Inferior parietal cortex (tissue), 1 donor: ENCODE results near the gene MAML3.
A peak's percentile ranks its signal among the peaks of the same experiment; 100 is the strongest.

ENCODE experiments used
- DNase-seq: peaks from one replicate; pipeline ENCODE4 v3.0.0-alpha.2; 2016; ENCODE audit errors: extremely low spot score

The MAML3 gene

GRCh38 chr4:140099983-140100382 lies 54.0 kb downstream of the MAML3 start:
- no peak for DNase-seq

GRCh38 chr4:140098455-140099160 lies 55.4 kb downstream of the MAML3 start:
- DNase-seq: peak; percentile 54

GRCh38 chr4:140097572-140097971 lies 56.4 kb downstream of the MAML3 start:
- no peak for DNase-seq

GRCh38 chr4:140096921-140097320 lies 57.1 kb downstream of the MAML3 start:
- no peak for DNase-seq

GRCh38 chr4:140096483-140096861 lies 57.5 kb downstream of the MAML3 start:
- DNase-seq: no peak

GRCh38 chr4:140095694-140096482 lies 58.1 kb downstream of the MAML3 start:
- DNase-seq: no peak

- DNase-seq: no peak
Measured at GRCh38 chr4:140094438-140095420, 59.3 kb downstream of the MAML3 start.

GRCh38 chr4:140092094-140092851 lies 61.7 kb downstream of the MAML3 start:
- DNase-seq: no peak

- no peak for DNase-seq
Measured at GRCh38 chr4:140091305-140091704, 62.7 kb downstream of the MAML3 start.

GRCh38 chr4:140090215-140090731 lies 63.7 kb downstream of the MAML3 start:
- no peak for DNase-seq

GRCh38 chr4:140089216-140089615 lies 64.8 kb downstream of the MAML3 start:
- no peak for DNase-seq

- DNase-seq: no peak
Measured at GRCh38 chr4:140088323-140088967, 65.5 kb downstream of the MAML3 start.

GRCh38 chr4:140085881-140086280 lies 68.1 kb downstream of the MAML3 start:
- DNase-seq: no peak

GRCh38 chr4:140085062-140085622 lies 68.8 kb downstream of the MAML3 start:
- no peak for DNase-seq

- DNase-seq: no peak
Measured at GRCh38 chr4:140084385-140084784, 69.6 kb downstream of the MAML3 start.

GRCh38 chr4:140082391-140082755 lies 71.6 kb downstream of the MAML3 start:
- DNase-seq: no peak

- DNase-seq: no peak
Measured at GRCh38 chr4:140081641-140082390, 72.2 kb downstream of the MAML3 start.

GRCh38 chr4:140080883-140081282 lies 73.1 kb downstream of the MAML3 start:
- DNase-seq: no peak

GRCh38 chr4:140078366-140078765 lies 75.6 kb downstream of the MAML3 start:
- no peak for DNase-seq

- no peak for DNase-seq
Measured at GRCh38 chr4:140076307-140076706, 77.7 kb downstream of the MAML3 start.
